Calu3 (cell line): ENCODE results near the gene PRKCA. TPM values are rescaled to one million over a fixed set of nuclear protein-coding genes. Genes with fewer than 3 reads are reported as not detected.
A peak's percentile ranks its signal among the peaks of the same experiment; 100 is the strongest.

Experiments used
- BruUV-seq: library from RNA; stranded (reverse); fragments of 400-500 nt; replicated peaks from 2 replicates; lab custom pipeline; 2021; lab: Mats Ljungman, UMichigan
- CTCF ChIA-PET: fragments of 300-600 bp; sonication (Branson Sonifier 250); formaldehyde crosslinking; loops from one replicate; lab custom pipeline; 2022; ENCODE audit warnings: antibody characterized with exemption; lab: Charles Lee
- DNase-seq: peaks from one replicate; pipeline ENCODE4 v3.0.0; 2022
- H3K27ac Mint-ChIP-seq: one replicate; pipeline ENCODE4 v1.8.0; 2022; ENCODE audit warnings: mixed read lengths; ENCODE audit not compliant: unreplicated experiment
- H3K27me3 Mint-ChIP-seq: one replicate; pipeline ENCODE4 v1.8.0; 2022; ENCODE audit warnings: mixed read lengths; ENCODE audit not compliant: unreplicated experiment
- H3K36me3 Mint-ChIP-seq: one replicate; pipeline ENCODE4 v1.8.0; 2022; ENCODE audit warnings: mild to moderate bottlenecking, moderate library complexity, mixed read lengths; ENCODE audit not compliant: insufficient read depth, unreplicated experiment
- H3K4me1 Mint-ChIP-seq: one replicate; pipeline ENCODE4 v1.8.0; 2022; ENCODE audit warnings: mild to moderate bottlenecking, low read depth, mixed read lengths; ENCODE audit not compliant: unreplicated experiment
- H3K4me3 Mint-ChIP-seq: one replicate; pipeline ENCODE4 v1.8.0; 2022; ENCODE audit warnings: mild to moderate bottlenecking, low read depth, moderate library complexity, mixed read lengths; ENCODE audit not compliant: unreplicated experiment
- H3K9me3 Mint-ChIP-seq: one replicate; pipeline ENCODE4 v1.8.0; 2022; ENCODE audit warnings: low read depth, mixed read lengths; ENCODE audit not compliant: unreplicated experiment
- intact Hi-C: fragments of 100-400 bp; cut with micrococcal nuclease; formaldehyde crosslinking; loops from one replicate; pipeline ENCODE4 v1.10.0; 2022; ENCODE audit not compliant: unreplicated experiment
- total RNA-seq: library from RNA; stranded (reverse); gene quantifications from 2 replicates; pipeline ENCODE4 v1.2.3, GENCODE V29; 2022
- TF ChIP-seq, protein P1 (sequence below): fragments of 200-600 bp; IDR thresholded peaks from one replicate; pipeline ENCODE4 v1.8.0; 2022; ENCODE audit warnings: antibody characterized with exemption; ENCODE audit not compliant: unreplicated experiment

PRKCA gene
- total RNA-seq, 1 experiment from 2014 or later = 126 TPM

DNA sequence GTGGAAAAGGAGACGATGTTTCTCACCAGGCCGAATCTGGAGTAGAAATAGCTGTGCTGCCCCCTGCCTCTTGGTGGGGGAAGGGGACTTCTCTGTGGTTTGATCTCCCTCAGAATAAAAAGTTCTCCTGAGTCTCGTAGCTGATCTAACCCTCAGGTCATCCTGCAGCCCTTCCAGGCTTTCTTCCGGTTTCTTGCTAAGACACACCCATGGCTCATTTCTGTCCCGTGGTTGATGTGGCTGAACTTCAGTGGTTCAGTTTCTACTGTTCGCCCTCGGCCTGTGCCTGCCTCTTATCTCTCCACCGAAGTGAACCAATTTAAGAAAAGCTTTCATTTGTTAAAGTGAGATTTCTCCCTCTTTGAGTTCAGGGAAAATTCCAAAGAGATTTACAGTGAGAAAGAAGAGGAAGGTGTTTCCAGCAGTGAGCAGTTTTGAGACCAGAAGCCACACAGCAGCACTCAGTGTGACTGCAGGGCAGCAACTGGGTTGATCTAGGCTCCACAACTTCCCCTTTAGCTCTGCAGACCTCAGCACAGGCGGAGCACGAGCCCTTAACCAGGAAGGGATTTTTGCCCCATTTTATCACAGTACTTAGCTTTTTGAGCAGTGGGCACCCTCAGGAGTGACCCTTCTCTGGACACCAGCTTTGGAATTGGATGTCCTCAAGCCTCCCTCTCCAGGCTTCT is 497.6 kb downstream of the PRKCA start:
- no TSS peak for BruUV-seq
- TF ChIP-seq, protein P1, sequence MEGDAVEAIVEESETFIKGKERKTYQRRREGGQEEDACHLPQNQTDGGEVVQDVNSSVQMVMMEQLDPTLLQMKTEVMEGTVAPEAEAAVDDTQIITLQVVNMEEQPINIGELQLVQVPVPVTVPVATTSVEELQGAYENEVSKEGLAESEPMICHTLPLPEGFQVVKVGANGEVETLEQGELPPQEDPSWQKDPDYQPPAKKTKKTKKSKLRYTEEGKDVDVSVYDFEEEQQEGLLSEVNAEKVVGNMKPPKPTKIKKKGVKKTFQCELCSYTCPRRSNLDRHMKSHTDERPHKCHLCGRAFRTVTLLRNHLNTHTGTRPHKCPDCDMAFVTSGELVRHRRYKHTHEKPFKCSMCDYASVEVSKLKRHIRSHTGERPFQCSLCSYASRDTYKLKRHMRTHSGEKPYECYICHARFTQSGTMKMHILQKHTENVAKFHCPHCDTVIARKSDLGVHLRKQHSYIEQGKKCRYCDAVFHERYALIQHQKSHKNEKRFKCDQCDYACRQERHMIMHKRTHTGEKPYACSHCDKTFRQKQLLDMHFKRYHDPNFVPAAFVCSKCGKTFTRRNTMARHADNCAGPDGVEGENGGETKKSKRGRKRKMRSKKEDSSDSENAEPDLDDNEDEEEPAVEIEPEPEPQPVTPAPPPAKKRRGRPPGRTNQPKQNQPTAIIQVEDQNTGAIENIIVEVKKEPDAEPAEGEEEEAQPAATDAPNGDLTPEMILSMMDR = no peak
- peaks cover 19% of the 10 kb centered on the region for H3K36me3 Mint-ChIP-seq
- CTCF ChIA-PET = no interaction called here
- H3K4me3 Mint-ChIP-seq = no peak overlapping the region
- no peak overlapping the region for H3K27ac Mint-ChIP-seq
- no peaks in the 10 kb centered on the region for H3K27me3 Mint-ChIP-seq
- no peaks in the 10 kb centered on the region for H3K4me1 Mint-ChIP-seq
- intact Hi-C loops = no loop called here
- DNase-seq = no peak
- peaks cover 5% of the 10 kb centered on the region for H3K9me3 Mint-ChIP-seq

DNA sequence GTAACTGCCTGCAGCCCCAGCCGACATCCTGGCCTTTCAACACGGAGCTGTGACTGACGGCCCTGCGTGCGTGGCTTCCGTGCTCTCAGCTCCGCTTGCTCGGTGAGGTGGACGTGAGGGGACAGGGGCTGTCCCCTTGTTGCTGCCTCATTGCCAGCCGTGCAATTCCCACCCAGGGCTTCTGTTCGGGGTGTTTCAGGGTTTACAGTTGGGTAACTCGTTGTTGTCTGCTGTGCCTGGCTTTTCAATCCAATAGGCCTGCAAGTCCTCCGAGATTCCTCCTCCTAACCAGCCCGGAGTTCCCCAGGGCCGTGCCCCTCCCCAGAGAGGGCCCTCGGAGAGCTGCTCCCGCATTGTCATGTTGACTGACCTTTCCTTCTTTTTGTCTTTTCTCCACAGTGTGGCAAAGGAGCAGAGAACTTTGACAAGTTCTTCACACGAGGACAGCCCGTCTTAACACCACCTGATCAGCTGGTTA is 501.1 kb downstream of the PRKCA start:
- Mint-ChIP-seq H3K4me3 (no peak overlapping the region), H3K27ac (no peak overlapping the region), H3K27me3 (no peaks in the 10 kb centered on the region), H3K9me3 (no peaks in the 10 kb centered on the region), H3K36me3 (peaks cover 28% of the 10 kb centered on the region), H3K4me1 (no peaks in the 10 kb centered on the region)
- no peak for DNase-seq
- CTCF ChIA-PET = no interaction called here
- TF ChIP-seq, protein P1 = no peak
- intact Hi-C loops = no loop called here
- BruUV-seq = no TSS peak

DNA sequence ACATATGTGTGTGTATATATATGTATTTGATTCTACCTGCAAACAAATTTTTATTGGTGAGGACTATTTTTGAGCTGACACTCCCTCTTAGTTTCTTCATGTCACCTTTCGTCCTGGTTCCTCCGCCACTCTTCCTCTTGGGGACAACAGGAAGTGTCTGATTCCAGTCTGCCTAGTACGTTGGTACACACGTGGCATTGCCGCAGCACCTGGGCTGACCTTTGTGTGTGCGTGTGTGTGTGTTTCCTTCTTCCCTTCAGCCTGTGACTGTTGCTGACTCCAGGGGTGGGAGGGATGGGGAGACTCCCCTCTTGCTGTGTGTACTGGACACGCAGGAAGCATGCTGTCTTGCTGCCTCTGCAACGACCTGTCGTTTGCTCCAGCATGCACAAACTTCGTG is 503.2 kb downstream of the PRKCA start:
- intact Hi-C loops = no loop called here
- H3K27ac Mint-ChIP-seq = no peak overlapping the region
- H3K36me3 Mint-ChIP-seq = peaks cover 29% of the 10 kb centered on the region
- no peaks in the 10 kb centered on the region for H3K27me3 Mint-ChIP-seq
- CTCF ChIA-PET = no interaction called here
- no peaks in the 10 kb centered on the region for H3K9me3 Mint-ChIP-seq
- TF ChIP-seq, protein P1 = no peak
- DNase-seq = no peak
- H3K4me3 Mint-ChIP-seq = no peak overlapping the region
- no TSS peak for BruUV-seq
- no peaks in the 10 kb centered on the region for H3K4me1 Mint-ChIP-seq

DNA sequence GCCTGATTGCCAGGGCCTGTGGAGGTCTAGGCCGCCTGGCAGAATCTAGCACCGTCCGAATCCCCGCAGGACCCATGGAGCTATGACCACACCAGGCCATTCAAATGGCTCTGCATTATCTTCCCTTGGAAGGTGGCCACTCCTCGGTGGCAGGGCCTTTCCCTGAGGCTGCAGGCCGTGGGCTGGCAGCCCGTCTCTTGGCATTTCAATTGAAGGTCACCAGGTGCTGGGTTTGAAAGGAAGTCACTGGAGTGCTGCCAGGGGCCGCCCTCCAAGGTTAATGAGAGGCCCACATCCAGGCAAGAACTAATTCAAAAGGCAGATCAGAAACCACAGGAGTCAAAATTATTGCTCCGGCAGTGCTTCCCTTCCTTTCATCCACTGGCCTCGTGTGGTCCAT is 504.8 kb downstream of the PRKCA start:
- Mint-ChIP-seq H3K4me3 (no peak overlapping the region), H3K4me1 (no peaks in the 10 kb centered on the region)
- intact Hi-C loops = no loop called here

More for the DNA sequence above, 504.8 kb downstream of the PRKCA start:
- DNase-seq = no peak
- Mint-ChIP-seq H3K36me3 (peaks cover 42% of the 10 kb centered on the region), H3K27me3 (peaks cover 2% of the 10 kb centered on the region), H3K9me3 (no peaks in the 10 kb centered on the region), H3K27ac (peak overlapping the region; percentile 68)
- CTCF ChIA-PET = no interaction called here
- no TSS peak for BruUV-seq
- TF ChIP-seq, protein P1 = no peak
